GM19468 (cell line): Measurements from ENCODE around the gene PLXNB2.
"Not testable (repeated sequence)": the region's sequence is repeated elsewhere in the genome, so short reads cannot be mapped to it uniquely, and the experiment has no call there.

Source experiments
- ATAC-seq: cut with Tn5 transposase; IDR thresholded peaks from one replicate; pipeline ENCODE4 v1.9.1; 2021; ENCODE audit warnings: mild to moderate bottlenecking, moderate library complexity, moderate number of reproducible peaks; ENCODE audit not compliant: unreplicated experiment; ENCODE audit errors: extremely low read depth

The PLXNB2 gene, protein sequence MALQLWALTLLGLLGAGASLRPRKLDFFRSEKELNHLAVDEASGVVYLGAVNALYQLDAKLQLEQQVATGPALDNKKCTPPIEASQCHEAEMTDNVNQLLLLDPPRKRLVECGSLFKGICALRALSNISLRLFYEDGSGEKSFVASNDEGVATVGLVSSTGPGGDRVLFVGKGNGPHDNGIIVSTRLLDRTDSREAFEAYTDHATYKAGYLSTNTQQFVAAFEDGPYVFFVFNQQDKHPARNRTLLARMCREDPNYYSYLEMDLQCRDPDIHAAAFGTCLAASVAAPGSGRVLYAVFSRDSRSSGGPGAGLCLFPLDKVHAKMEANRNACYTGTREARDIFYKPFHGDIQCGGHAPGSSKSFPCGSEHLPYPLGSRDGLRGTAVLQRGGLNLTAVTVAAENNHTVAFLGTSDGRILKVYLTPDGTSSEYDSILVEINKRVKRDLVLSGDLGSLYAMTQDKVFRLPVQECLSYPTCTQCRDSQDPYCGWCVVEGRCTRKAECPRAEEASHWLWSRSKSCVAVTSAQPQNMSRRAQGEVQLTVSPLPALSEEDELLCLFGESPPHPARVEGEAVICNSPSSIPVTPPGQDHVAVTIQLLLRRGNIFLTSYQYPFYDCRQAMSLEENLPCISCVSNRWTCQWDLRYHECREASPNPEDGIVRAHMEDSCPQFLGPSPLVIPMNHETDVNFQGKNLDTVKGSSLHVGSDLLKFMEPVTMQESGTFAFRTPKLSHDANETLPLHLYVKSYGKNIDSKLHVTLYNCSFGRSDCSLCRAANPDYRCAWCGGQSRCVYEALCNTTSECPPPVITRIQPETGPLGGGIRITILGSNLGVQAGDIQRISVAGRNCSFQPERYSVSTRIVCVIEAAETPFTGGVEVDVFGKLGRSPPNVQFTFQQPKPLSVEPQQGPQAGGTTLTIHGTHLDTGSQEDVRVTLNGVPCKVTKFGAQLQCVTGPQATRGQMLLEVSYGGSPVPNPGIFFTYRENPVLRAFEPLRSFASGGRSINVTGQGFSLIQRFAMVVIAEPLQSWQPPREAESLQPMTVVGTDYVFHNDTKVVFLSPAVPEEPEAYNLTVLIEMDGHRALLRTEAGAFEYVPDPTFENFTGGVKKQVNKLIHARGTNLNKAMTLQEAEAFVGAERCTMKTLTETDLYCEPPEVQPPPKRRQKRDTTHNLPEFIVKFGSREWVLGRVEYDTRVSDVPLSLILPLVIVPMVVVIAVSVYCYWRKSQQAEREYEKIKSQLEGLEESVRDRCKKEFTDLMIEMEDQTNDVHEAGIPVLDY (N-terminal part only)

DNA sequence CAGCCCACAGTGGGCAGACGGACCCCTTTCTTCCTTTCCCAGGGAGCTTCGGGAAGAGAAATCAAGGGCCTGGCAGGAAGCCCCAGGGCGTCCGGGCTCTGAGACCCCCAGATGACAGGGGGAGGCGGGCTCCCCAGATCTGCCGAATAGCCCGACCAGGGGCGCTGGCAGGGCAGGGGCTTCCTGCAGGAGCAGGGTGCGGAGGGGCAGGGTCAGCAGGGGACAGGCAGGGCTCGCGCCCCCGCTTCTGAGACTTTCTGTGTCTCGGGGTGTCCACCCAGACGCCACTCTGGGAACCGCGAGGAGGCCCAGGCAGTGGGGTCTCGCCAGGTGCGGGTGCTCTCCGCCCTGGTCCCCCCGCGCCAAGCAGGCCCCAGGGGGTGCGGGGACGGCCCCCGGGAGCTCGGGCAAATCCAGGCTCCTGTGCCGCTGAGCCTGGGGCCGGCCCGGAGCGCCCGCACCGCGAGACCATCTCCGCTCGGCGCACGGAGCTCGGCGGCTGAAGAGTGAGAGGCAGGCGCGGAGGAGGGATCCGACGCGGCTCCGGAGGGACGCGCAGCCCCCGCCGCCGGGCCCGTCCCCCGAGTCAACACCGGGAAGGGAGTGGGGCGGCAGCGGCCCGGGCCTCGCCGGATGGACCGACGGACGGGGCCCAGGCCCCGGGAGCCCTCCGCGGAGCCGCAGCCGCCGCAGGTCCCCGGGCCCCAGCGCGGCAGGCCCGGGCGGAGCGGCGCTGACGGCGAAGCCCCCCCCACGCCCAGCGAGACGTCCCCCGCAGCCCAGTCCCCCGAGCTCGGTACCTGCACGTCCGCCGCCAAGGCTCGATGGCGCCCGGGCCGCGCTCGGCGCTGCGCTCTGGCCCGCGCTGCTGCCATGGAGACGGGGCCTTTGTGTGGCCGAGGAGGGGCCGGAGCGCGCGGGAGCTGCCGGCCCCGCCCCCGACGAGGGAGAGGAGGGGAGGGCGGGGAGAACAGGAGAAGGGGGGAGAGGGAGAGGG is at the start of gene PLXNB2:
PLXNB2 (minus strand) TSS at position 894 of the 997 bp plus-strand sequence. CDS start 17,062 bp downstream, outside the sequence.
- ATAC-seq, result no peak

DNA sequence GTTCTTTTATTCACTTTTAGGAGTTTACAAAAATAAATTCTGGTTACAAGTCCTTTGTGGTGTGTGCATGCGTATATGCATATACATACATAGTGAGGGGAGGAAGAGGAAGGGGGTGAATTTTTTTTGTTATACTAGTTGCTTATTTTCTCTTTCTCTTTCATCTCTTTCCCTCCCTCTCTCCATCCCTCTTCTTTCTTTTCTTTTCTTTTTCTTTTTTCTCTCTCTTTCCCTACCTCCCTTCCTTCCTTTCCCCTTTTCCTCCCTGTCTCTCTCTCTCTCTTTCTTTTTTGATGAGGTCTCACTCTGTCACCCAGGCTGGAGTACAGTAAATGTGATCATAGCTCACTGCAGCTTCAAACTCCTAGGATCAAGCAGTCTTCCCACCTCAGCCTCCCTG is 49.8 kb upstream of the PLXNB2 start:
- no peak for ATAC-seq

DNA sequence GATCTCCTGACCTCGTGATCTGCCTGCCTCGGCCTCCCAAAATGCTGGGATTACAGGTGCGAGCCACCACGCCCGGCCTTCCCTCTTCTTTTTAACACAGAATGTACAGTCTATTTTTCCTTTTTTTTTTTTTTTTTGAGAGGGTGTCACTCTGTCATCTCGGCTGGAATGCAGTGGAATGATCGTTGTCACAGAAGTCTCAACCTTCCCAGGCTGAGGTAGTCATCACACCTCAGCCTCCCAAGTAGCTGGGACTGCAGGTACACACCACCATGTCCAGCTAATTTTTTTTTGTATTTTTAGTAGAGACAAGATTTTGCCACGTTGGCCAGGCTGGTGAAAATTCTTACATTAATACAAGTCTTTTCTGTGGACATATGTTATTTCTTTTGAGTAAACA is 48.7 kb upstream of the PLXNB2 start:
- ATAC-seq, result no peak

DNA sequence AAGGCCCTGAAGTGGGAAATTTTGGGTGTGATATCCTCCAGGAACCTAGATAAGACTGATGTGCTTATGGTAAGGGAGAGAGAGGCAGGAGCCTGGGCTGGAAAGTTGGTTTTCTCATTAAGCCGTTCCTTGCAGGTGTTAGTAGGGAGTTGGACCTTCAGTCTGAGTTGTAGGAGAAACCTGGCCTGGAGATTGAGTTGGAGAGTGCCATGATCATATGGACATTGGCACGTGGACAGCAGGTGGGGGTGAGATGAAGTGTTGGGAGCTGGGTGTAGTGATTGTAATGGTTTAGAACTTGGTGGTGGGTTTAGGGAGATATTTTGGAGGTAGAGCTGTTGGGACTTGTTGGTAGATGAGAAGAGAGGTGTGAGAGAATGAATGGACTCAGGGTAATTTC is 40.6 kb upstream of the PLXNB2 start:
- ATAC-seq, result no peak

DNA sequence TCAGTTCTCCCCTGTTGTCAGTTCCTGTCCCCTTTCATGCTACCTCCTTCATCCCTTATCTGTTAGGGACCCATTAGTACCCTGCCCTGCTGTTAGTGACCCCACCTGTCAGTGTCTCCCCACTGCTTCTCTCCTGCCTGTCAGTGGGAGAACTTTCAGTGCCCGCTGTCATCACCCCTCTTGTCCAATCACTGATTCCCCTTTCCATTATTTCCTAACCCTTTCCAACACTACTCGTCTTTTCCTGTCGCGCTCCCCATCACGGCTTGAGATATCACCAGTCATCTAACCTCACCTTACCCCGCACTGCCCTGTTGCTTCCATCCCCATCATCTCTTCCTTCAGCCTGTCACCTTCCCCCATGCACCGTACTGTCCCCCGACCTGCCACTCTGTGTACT is 39.7 kb upstream of the PLXNB2 start:
- ATAC-seq, result no peak

DNA sequence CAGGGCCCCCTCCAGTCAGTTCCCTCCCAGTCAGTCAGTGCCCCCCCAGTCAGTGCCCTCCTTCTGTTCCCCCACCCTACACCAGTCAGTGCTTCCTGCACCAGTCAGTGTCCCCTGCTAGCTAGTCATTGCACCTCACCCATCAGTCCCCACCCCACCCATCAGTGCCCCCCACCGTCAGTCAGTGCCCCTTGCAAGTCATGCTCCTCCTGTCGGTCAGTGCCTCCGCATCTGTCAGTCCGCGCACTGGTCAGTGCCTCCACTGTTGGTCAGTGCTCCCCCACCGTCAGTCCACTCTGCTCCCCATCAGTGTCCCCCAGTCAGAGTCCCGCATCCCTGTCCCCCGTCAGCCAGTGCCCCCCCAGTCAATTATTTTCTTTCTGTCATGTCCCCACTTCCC is 39.0 kb upstream of the PLXNB2 start:
- ATAC-seq, result no peak

DNA sequence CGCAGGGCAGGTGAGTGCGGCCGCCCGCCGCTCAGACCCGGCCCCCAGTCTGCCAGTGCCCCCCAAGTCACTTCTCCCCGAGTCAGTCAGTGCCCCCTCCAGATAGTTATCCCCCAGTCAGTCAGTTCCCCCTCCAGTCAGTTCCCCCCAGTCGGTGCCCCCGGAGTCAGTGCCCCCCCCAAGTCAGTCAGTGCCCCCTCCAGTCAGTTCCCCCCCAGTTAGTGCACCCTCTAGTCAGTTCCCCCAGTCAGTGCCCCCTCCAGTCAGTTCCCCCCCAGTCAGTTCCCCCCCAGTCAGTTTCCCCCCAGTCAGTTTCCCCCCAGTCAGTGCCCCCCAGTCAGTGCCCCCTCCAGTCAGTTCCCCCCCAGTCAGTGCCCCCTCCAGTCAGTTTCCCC is 36.1 kb upstream of the PLXNB2 start:
- ATAC-seq, result no peak

DNA sequence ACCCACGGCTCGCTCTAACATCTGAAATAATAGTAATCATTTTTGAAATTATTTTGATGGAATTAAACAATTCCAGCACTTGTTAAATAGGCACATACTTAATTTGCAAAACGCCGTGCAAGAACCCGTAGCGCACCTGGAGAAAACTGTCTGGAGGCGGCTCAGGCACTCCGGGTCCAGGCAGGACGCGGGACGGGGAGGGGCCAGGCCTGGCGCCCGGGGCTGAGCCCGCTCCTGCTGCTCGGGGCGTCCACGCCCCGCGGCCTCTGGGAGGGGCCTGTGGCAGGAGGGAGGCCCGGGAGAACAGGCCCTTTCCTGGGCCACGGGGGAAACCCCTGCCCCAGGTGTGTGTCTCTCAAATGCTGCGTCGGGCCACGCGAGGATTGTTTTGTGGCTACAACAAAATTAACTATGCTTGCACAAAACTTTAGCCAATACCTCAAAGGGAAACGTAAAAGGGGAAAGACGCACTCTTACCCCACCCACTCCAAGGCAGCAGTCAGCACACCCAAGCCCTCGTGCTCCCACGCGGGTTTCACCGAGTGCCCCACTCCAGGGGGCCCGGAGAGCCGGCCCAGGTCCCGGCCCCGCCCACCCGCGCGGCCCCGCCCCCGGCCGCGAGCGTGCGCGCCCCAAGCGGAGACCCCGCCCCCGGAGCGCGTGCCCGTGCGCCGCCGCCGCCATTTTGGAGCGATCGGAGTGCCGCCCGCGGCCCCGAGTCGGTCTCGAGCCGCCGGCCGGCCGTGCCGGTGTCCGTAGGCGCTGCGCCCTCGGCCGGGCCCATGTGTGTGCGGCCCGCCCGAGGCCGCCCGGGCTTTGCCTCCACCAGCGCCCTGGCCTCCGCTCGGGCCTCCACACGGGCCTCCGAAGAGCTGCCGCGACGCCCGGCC is 35.5 kb upstream of the PLXNB2 start, which contains the start of gene PPP6R2:
PPP6R2 (plus strand) TSS at position 677 of the 890 bp plus-strand sequence. CDS start 50,582 bp downstream, outside the sequence.
- peak; percentile 38 for ATAC-seq

DNA sequence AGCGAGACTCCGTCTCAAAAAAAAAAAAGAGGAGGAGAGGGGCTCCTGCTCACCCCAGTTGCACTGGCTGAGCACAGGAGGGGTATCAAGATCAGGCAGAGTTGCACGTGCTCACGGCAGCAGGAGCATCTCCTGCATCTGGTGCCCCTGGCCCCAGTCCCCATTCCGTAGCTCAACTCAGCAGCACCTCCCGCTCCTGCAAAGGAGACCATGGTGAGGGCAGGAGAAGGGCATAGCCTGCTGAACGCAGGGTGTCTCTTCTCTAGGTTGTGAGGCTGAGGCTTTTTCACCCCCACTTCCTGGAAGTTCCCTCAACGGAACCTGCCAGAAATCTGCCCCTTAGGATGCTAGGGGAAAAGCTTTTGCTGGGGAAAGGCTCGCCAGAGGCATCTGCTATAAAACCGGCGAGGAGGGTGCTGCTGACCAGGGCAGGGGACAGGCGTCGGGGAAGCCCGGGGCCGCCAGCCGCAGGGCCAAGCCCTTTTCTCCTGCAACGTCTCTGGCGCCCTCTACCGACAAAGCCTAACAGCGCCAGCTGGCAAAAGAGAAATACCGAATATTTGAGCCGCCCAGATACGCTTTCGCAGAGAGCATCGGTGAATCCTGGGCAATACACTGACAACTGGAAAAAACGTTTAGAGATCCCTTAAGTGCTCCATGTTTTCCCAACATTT is 34.7 kb upstream of the PLXNB2 start:
- ATAC-seq, result no peak

DNA sequence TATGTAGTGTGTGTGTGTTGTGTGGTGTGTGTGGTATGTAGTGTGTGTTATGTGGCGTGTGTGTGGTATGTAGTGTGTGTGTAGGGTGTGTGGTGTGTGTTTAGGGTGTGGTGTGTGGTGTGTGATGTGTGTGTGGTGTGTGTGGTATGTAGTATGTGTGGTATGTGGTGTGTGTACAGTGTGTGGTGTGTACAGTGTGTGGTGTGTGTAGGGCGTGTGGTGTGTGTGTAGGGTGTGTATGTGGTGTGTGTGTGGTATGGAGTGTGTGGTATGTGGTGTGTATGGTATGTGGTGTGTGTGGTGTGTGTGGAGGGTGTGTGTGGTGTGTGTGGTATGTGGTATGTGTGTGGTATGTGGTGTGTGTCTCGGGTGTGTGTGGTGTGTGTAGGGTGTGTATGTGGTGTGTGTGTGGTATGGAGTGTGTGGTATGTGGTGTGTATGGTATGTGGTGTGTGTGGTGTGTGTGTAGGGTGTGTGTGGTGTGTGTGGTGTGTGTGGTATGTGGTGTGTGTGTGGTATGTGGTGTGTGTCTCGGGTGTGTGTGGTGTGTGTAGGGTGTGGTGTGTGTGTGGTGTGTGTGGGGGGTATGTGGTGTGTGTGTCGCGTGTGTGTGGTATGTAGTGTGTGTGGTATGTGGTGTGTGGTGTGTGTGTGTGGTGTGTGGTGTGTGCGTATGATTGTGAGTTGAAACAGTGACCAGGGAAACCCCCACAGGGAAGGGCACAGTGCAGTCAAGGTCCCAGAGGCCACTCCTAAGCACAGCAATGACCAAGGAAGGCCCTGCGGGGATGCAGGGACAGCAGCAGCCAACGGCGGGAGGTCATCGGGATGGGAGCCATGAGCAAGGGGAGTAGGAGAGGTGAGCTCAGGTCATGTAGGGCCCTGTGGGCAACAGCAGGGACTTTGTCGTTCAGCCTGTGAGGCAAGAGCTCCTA is 32.8 kb upstream of the PLXNB2 start:
- no peak for ATAC-seq

DNA sequence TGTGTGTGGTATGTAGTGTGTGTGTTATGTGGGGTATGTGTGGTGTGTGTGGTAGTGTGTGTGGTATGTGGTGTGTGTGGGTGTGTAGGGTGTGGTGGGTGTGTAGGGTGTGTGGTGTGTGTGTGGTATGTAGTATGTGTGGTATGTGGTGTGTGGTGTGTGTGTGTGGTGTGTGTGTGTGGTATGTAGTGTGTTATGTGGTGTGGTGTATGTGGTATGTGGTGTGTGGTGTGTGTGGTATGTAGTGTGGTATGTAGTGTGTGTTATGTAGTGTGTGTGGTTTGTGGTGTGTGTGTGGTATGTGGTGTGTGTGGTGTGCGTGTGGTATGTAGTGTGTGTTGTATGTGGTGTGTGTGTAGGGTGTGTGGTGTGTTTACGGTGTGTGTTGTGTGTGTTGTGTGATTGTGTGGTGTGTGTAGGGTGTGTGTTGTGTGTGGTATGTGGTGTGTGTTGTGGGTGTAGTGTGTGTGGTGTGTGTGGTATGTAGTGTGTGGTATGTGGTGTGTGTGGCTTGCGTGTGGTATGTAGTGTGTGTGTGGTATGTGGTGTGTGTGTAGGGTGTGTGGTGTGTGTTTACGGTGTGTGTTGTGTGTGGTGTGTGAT is 31.5 kb upstream of the PLXNB2 start:
- ATAC-seq, result no peak

DNA sequence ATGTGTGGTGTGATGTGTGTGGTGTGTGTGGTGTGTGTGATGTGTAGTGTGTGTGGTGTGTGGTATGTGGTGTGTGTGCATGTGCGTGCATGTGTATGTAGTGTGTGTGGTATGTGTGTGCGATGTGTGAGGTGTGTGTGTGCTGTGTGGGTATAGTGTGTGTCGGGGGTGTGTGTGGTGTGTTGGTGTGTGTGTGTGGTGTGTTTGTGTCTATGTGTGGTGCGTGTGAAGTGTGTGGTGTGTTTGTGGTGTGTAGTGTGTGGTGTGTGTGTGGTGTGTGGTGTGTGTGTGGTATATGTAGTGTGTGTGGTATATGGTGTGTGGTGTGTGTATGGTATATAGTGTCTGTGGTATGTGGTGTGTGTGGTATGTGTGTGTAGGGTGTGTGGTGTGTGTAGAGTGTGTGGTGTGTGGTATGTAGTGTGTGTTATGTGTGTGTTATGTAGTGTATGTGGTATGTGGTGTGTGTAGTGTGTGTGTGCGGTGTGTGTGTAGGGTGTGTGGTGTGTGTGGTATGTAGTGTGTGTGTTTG is 30.7 kb upstream of the PLXNB2 start:
- ATAC-seq, result no peak

DNA sequence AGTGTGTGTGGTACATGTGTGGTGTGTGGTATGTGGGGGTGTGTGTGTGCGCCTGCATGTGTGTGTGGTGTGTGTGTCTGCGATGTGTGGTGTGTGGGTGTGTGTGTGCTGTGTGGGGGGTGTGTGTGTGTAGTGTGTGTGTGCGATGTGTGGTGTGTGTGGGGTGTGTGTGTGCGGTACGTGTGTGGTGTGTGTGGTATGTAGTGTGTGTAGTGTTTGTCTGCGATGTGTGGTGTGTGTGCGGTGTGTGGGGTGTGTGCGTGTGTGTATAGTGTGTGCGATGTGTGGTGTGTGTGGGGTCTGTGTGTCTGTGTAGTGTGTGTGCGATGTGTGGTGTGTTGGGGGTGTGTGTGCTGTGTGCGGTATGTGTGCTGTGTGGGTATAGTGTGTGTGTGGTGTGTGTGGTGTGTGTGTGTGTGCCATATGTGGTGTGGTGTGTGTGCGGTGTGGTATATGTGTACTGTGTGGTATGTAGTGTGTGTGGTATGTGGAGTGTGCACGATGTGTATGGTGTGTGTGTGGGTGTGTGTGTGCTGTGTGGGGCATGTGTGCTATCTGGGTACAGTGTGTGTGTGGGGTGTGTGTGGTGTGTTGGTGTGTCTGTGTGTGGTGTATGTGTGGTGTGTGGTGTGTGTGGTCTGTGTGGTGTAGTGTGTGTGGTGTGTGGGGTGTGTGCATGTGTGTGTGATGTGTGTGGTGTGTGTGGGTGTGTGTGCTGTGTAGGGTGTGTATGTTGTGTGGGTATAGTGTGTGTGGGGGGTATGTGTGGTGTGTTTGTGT is 30.0 kb upstream of the PLXNB2 start:
- ATAC-seq, result no peak

DNA sequence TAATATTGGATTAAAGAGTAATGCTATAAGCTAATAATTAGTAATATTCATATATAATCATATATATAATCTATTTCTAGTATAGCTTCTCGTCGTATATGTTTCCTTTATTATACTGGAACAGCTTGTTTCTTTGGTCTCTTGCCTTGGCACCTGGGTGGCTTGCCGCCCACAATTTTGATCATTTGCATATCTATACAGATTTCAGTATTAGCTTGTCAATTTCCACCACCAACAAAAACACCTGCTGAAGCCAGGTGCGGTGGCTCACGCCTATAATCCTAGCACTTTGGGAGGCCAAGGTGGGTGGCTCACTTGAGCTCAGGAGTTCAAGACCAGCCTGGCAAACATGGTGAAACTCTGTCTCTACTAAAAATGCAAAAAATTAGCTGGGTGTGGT is 27.0 kb upstream of the PLXNB2 start:
- ATAC-seq, result not testable (repeated sequence)

DNA sequence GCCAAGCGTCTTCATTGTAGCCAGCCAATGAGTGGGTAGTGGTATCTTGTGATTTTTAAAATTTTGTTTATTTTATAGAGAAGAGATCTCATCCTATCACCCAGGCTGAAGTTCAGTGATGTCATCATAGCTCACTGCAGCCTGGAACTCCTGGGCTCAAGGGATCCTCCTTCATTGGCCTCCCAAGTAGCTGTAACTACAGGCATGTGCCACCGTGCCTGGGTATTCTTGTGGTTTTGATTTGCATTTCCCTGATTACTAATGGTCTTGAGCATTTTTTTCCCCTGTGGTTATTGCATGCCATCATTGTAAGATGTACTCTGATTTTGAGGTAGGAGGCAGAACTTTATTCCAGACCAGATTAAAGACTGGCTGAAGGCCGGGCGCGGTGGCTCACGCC is 21.8 kb upstream of the PLXNB2 start:
- ATAC-seq, result no peak
